DMS153 treated with DMSO at 0.1 percent for 48 hours (cell line): Measurements from ENCODE around the gene CD300LF.

Experiments used
- DNase-seq: peaks from one replicate; lab custom pipeline; 2025; ENCODE audit not compliant: unreplicated experiment; lab: John Stamatoyannopoulos, UW

The CD300LF gene

GRCh38 chr17:74645010-74645409 is 67.7 kb downstream of the CD300LF start:
- DNase-seq, result no peak

- DNase-seq, result no peak
Observed at GRCh38 chr17:74644419-74644818, 68.3 kb downstream of the CD300LF start.
